WTC11 (cell line): ENCODE measurements around the gene THSD4.

Experiments used
- GABPB1 ChIP-seq: sonication (generic); formaldehyde crosslinking; IDR thresholded peaks from 2 replicates; pipeline ENCODE4 v1.8.1; 2023; ENCODE audit warnings: mild to moderate bottlenecking, missing genetic modification reagents
- NFYB ChIP-seq: sonication (generic); formaldehyde crosslinking; conservative IDR thresholded peaks from 2 replicates; pipeline ENCODE4 v1.8.0; 2022; ENCODE audit warnings: low read depth, missing genetic modification reagents
- NR3C1 ChIP-seq: sonication (generic); formaldehyde crosslinking; conservative IDR thresholded peaks from 2 replicates; pipeline ENCODE4 v1.8.1; 2023; ENCODE audit warnings: low read depth, mild to moderate bottlenecking, missing genetic modification reagents
- SP1 ChIP-seq: sonication (generic); formaldehyde crosslinking; conservative IDR thresholded peaks from 2 replicates; pipeline ENCODE4 v1.8.1; 2022; ENCODE audit warnings: missing genetic modification reagents
- TF ChIP-seq, protein P1 (sequence below): sonication (generic); formaldehyde crosslinking; conservative IDR thresholded peaks from 2 replicates; pipeline ENCODE4 v1.8.1; 2022; ENCODE audit warnings: mild to moderate bottlenecking, missing genetic modification reagents
- TF ChIP-seq, protein P2 (sequence below): fragments of 200-600 bp; IDR thresholded peaks from 2 replicates; pipeline ENCODE4 v1.8.0; 2022; ENCODE audit warnings: antibody characterized with exemption

- TF ChIP-seq, protein P1, sequence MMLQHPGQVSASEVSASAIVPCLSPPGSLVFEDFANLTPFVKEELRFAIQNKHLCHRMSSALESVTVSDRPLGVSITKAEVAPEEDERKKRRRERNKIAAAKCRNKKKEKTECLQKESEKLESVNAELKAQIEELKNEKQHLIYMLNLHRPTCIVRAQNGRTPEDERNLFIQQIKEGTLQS (CRISPR knock-in tag) = no peak
- TF ChIP-seq, protein P2, sequence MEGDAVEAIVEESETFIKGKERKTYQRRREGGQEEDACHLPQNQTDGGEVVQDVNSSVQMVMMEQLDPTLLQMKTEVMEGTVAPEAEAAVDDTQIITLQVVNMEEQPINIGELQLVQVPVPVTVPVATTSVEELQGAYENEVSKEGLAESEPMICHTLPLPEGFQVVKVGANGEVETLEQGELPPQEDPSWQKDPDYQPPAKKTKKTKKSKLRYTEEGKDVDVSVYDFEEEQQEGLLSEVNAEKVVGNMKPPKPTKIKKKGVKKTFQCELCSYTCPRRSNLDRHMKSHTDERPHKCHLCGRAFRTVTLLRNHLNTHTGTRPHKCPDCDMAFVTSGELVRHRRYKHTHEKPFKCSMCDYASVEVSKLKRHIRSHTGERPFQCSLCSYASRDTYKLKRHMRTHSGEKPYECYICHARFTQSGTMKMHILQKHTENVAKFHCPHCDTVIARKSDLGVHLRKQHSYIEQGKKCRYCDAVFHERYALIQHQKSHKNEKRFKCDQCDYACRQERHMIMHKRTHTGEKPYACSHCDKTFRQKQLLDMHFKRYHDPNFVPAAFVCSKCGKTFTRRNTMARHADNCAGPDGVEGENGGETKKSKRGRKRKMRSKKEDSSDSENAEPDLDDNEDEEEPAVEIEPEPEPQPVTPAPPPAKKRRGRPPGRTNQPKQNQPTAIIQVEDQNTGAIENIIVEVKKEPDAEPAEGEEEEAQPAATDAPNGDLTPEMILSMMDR = no peak
- TF ChIP-seq SP1 (CRISPR knock-in tag) (no peak), NFYB (no peak), GABPB1 (CRISPR knock-in tag) (no peak), NR3C1 (CRISPR knock-in tag) (no peak)
These were observed 247.3 kb downstream of the THSD4 start for GRCh38 chr15:71362556-71362955.
